Neutrophil (primary cell): ENCODE results near the gene GRIP1.

ENCODE experiments used
- H3K27ac ChIP-seq: fragments of 200-600 bp; sonication (generic); 2 replicates; pipeline ENCODE4 v1.5.1; 2016; ENCODE audit warnings: mild to moderate bottlenecking, moderate library complexity
- H3K27me3 ChIP-seq: fragments of 200-600 bp; sonication (generic); 2 replicates; pipeline ENCODE4 v1.6.0; 2016; ENCODE audit warnings: mild to moderate bottlenecking
- H3K36me3 ChIP-seq: fragments of 200-600 bp; sonication (generic); 2 replicates; pipeline ENCODE4 v1.5.1; 2017
- H3K4me1 ChIP-seq, 2 experiments: fragments of 200-600 bp in 1 of 2; sonication (generic) in 1 of 2; 1 replicate in 1 of 2; 2 replicates in 1 of 2; pipeline versions ENCODE4 v1.5.1 to v1.6.1; 2013 to 2016; ENCODE audit warnings: low read depth in 1 of 2, low read length in 1 of 2, mild to moderate bottlenecking in 1 of 2, moderate library complexity in 1 of 2; ENCODE audit not compliant: control insufficient read depth in 1 of 2, insufficient read depth in 1 of 2
- H3K4me3 ChIP-seq, 2 experiments: fragments of 200-600 bp in 1 of 2; sonication (generic) in 1 of 2; 1 replicate in 1 of 2; 2 replicates in 1 of 2; pipeline ENCODE4 v1.5.1; 2013 to 2016; ENCODE audit warnings: low read depth in 1 of 2, low read length in 1 of 2, mild to moderate bottlenecking in 1 of 2, moderate library complexity in 1 of 2
- H3K9me3 ChIP-seq: fragments of 200-600 bp; sonication (generic); 2 replicates; pipeline ENCODE4 v1.5.1; 2016
- CTCF ChIP-seq: fragments of 200-600 bp; sonication (generic); IDR thresholded peaks from 2 replicates; pipeline ENCODE4 v1.5.1; 2016; ENCODE audit warnings: antibody characterized with exemption

Gene GRIP1

GRCh38 chr12:66335746-66336145, 343.1 kb downstream of the GRIP1 start:
- no peaks in the 10 kb centered on the region for H3K9me3 ChIP-seq
- H3K27ac ChIP-seq, result no peak overlapping the region

GRCh38 chr12:66331814-66332213, 347.1 kb downstream of the GRIP1 start:
- no peak overlapping the region for H3K4me3 ChIP-seq
- no peak for TF ChIP-seq CTCF
- H3K27ac ChIP-seq, result no peak overlapping the region
- H3K27me3 ChIP-seq, result no peaks in the 10 kb centered on the region
- no peaks in the 10 kb centered on the region for H3K9me3 ChIP-seq
- H3K4me1 ChIP-seq, result no peaks in the 10 kb centered on the region
- peaks cover 20% of the 10 kb centered on the region for H3K36me3 ChIP-seq

More at GRCh38 chr12:66335746-66336145, 343.1 kb downstream of the GRIP1 start:
- TF ChIP-seq CTCF, result no peak
- Histone ChIP-seq H3K36me3 (peaks cover 32% of the 10 kb centered on the region), H3K4me3 (no peak overlapping the region), H3K27me3 (no peaks in the 10 kb centered on the region), H3K4me1 (no peaks in the 10 kb centered on the region)

GRCh38 chr12:66331016-66331415, 347.9 kb downstream of the GRIP1 start:
- no peaks in the 10 kb centered on the region for H3K27me3 ChIP-seq
- TF ChIP-seq CTCF, result no peak
- no peak overlapping the region for H3K4me3 ChIP-seq
- H3K9me3 ChIP-seq, result no peaks in the 10 kb centered on the region
- H3K27ac ChIP-seq, result no peak overlapping the region
- no peaks in the 10 kb centered on the region for H3K4me1 ChIP-seq
- H3K36me3 ChIP-seq, result peaks cover 20% of the 10 kb centered on the region

- Histone ChIP-seq H3K27ac (no peak overlapping the region), H3K36me3 (peaks cover 25% of the 10 kb centered on the region)
- no peak for TF ChIP-seq CTCF
These were observed 348.9 kb downstream of the GRIP1 start for GRCh38 chr12:66329941-66330340.

GRCh38 chr12:66323017-66323416, 355.9 kb downstream of the GRIP1 start:
- Histone ChIP-seq H3K36me3 (peaks cover 24% of the 10 kb centered on the region), H3K27ac (no peak overlapping the region), H3K4me1 (no peaks in the 10 kb centered on the region), H3K9me3 (no peaks in the 10 kb centered on the region), H3K27me3 (no peaks in the 10 kb centered on the region), H3K4me3 (no peak overlapping the region)
- no peak for TF ChIP-seq CTCF

More at GRCh38 chr12:66329941-66330340, 348.9 kb downstream of the GRIP1 start:
- Histone ChIP-seq H3K4me3 (no peak overlapping the region), H3K27me3 (no peaks in the 10 kb centered on the region), H3K9me3 (no peaks in the 10 kb centered on the region), H3K4me1 (no peaks in the 10 kb centered on the region)

- Histone ChIP-seq H3K27ac (no peak overlapping the region), H3K9me3 (no peaks in the 10 kb centered on the region), H3K36me3 (peaks cover 24% of the 10 kb centered on the region), H3K4me3 (no peak overlapping the region), H3K4me1 (no peaks in the 10 kb centered on the region), H3K27me3 (no peaks in the 10 kb centered on the region)
- TF ChIP-seq CTCF, result no peak
These were observed 357.4 kb downstream of the GRIP1 start for GRCh38 chr12:66321435-66321834.
